ENCODE measurements around the gene EDN1.

The EDN1 gene

GRCh38 chr6:12288211-12288618 is 1.9 kb upstream of the EDN1 start:
- Histone ChIP-seq H3K4me3 (ENCODE audit: low read depth in 1 of 2, low read length in 2 of 2) (no peak overlapping the region), H3K27ac (ENCODE audit: low read length) (no peak overlapping the region), H3K4me1 (ENCODE audit: control insufficient read depth in 1 of 2, insufficient read depth in 2 of 2, low read length in 2 of 2) (peaks cover 0 to 6% of the 10 kb centered on the region in 2 donors), H3K9me3 (ENCODE audit: control insufficient read depth in 1 of 2, low read length in 2 of 2) (no peaks in the 10 kb centered on the region), H3K36me3 (ENCODE audit: control insufficient read depth in 1 of 2, insufficient read depth in 2 of 2, low read length in 2 of 2) (no peaks in the 10 kb centered on the region), H3K27me3 (ENCODE audit: low read depth, low read length) (no peaks in the 10 kb centered on the region)

DNA sequence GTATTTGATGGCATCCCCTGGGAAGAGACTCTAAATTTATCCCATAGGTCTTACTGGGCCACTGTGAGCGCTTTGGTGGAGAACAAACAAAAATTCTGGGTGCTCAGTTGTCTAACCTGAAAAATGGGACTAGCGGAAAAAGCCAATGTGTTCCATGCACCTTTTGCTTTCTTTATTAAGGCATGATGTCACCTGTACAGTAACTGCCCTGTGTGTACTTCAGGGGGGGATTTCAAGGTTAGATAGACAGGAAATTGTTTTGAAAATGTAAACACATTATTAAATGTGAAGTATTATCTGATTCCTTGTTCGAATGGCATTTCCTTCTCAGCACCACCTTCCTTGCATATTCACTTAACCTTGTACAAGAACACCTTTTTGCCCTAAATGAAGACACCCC is 1.2 kb upstream of the EDN1 start:
- Histone ChIP-seq H3K4me3 (ENCODE audit: low read depth in 1 of 2, low read length in 2 of 2) (no peak overlapping the region), H3K27ac (ENCODE audit: low read length) (no peak overlapping the region)

DNA sequence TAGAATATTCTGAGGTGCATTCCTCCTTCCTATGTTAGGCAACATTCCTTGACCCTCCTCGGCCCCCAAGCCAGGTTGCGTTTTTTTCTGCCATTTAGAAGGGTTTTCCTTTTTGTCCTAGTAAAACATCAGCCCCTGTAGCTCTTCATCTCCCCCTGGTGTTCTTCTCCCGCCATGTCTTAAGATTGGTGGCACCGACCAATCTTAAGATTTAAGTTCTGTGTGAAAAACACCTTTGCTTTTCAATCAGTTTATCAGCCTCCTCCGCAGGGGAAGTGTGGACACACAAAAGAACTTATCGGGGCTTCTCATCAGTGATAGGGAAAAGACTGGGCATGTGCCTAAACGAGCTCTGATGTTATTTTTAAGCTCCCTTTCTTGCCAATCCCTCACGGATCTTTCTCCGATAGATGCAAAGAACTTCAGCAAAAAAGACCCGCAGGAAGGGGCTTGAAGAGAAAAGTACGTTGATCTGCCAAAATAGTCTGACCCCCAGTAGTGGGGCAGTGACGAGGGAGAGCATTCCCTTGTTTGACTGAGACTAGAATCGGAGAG is 719 bp upstream of the EDN1 start:
- Histone ChIP-seq H3K4me1 (ENCODE audit: control insufficient read depth in 1 of 2, insufficient read depth in 2 of 2, low read length in 2 of 2) (peaks cover 0 to 6% of the 10 kb centered on the region in 2 donors), H3K27me3 (ENCODE audit: low read depth, low read length) (no peaks in the 10 kb centered on the region), H3K9me3 (ENCODE audit: control insufficient read depth in 1 of 2, low read length in 2 of 2) (no peaks in the 10 kb centered on the region), H3K27ac (ENCODE audit: low read length) (peak overlapping the region; percentile 85), H3K36me3 (ENCODE audit: control insufficient read depth in 1 of 2, insufficient read depth in 2 of 2, low read length in 2 of 2) (no peaks in the 10 kb centered on the region), H3K4me3 (ENCODE audit: low read depth in 1 of 2, low read length in 2 of 2) (peak overlapping the region; percentile 69 to 92)

More for the DNA sequence above, 1.2 kb upstream of the EDN1 start:
- Histone ChIP-seq H3K27me3 (ENCODE audit: low read depth, low read length) (no peaks in the 10 kb centered on the region), H3K36me3 (ENCODE audit: control insufficient read depth in 1 of 2, insufficient read depth in 2 of 2, low read length in 2 of 2) (no peaks in the 10 kb centered on the region), H3K4me1 (ENCODE audit: control insufficient read depth in 1 of 2, insufficient read depth in 2 of 2, low read length in 2 of 2) (peaks cover 0 to 6% of the 10 kb centered on the region in 2 donors), H3K9me3 (ENCODE audit: control insufficient read depth in 1 of 2, low read length in 2 of 2) (no peaks in the 10 kb centered on the region)

DNA sequence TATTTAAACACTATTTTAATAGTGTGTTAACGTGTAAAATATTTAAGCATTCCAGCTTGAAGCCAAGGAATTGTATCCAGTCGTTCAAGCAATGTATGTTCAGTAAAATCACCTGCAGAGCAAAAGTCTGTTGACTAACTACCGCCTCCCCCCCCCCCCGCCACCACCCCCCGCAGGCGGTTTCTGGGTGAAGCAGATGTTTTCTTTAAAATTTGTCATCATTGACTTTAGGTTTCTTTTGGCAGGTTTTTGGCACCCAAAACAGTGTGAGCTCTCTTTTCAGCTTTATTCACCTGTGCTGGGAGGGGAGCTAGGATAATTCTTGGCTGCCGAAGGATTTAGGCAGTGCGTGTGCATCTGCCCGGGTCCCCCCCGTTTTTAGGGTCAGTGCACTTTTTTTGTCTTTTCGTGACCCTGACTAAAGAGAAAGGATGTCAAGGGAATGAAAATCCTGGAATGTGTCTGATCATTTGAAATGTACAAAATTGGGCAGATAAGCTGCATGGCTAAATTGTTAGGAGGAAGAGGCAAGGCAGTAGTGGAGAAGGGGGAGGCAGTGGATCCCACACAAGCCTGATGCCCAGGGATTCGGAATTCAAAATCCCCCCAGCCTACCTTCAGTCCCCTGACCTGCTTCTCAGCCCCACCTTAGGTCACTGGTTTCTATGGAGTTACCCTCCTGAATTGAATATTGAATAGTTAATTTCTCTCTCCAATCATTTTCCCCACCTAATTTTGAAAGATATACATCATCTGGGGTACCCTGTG is 1.1 kb downstream of the EDN1 start:
- peaks cover 0 to 6% of the 10 kb centered on the region in 2 donors for H3K4me1 ChIP-seq (ENCODE audit: control insufficient read depth in 1 of 2, insufficient read depth in 2 of 2, low read length in 2 of 2)
- no peaks in the 10 kb centered on the region for H3K27me3 ChIP-seq (ENCODE audit: low read depth, low read length)
- peak overlapping the region; percentile 69 to 92 for H3K4me3 ChIP-seq (ENCODE audit: low read depth in 1 of 2, low read length in 2 of 2)
- no peaks in the 10 kb centered on the region for H3K36me3 ChIP-seq (ENCODE audit: control insufficient read depth in 1 of 2, insufficient read depth in 2 of 2, low read length in 2 of 2)
- no peaks in the 10 kb centered on the region for H3K9me3 ChIP-seq (ENCODE audit: control insufficient read depth in 1 of 2, low read length in 2 of 2)
- peak overlapping the region; percentile 55 for H3K27ac ChIP-seq (ENCODE audit: low read length)

DNA sequence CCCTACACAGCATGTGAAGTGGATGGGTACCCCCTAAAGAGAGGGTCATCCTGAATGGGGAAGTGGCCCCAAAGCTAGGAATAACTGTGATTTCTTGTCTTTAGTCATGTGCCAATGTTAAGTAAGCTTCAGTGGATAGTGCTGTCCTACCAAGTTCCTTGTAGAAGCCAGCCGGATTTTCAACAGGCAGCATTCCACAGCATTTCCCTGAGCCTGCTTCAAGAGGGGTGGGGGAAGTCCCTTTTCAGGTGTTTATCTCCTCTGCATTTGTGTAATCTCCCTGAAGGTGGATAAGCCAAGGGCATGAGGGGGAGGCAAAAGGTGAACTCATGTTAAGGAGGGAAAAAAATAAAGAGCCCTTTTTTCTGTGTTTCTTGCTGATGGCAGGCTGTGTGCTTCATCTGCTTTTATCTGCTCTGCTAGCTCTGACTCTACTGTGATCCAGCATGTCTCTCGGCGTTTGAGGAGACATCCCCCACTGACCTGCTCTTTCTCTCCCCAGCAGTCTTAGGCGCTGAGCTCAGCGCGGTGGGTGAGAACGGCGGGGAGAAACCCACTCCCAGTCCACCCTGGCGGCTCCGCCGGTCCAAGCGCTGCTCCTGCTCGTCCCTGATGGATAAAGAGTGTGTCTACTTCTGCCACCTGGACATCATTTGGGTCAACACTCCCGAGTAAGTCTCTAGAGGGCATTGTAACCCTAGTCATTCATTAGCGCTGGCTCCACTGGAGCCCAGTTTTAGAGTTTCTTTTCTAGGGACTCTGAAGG is 1.9 kb downstream of the EDN1 start:
- no peaks in the 10 kb centered on the region for H3K9me3 ChIP-seq (ENCODE audit: control insufficient read depth in 1 of 2, low read length in 2 of 2)
- no peaks in the 10 kb centered on the region for H3K27me3 ChIP-seq (ENCODE audit: low read depth, low read length)
- peaks cover 0 to 6% of the 10 kb centered on the region in 2 donors for H3K4me1 ChIP-seq (ENCODE audit: control insufficient read depth in 1 of 2, insufficient read depth in 2 of 2, low read length in 2 of 2)
- peak overlapping the region; percentile 55 for H3K27ac ChIP-seq (ENCODE audit: low read length)
- peak overlapping the region; percentile 60 to 69 for H3K4me3 ChIP-seq (ENCODE audit: low read depth in 1 of 2, low read length in 2 of 2)
- H3K36me3 ChIP-seq (ENCODE audit: control insufficient read depth in 1 of 2, insufficient read depth in 2 of 2, low read length in 2 of 2) = no peaks in the 10 kb centered on the region

DNA sequence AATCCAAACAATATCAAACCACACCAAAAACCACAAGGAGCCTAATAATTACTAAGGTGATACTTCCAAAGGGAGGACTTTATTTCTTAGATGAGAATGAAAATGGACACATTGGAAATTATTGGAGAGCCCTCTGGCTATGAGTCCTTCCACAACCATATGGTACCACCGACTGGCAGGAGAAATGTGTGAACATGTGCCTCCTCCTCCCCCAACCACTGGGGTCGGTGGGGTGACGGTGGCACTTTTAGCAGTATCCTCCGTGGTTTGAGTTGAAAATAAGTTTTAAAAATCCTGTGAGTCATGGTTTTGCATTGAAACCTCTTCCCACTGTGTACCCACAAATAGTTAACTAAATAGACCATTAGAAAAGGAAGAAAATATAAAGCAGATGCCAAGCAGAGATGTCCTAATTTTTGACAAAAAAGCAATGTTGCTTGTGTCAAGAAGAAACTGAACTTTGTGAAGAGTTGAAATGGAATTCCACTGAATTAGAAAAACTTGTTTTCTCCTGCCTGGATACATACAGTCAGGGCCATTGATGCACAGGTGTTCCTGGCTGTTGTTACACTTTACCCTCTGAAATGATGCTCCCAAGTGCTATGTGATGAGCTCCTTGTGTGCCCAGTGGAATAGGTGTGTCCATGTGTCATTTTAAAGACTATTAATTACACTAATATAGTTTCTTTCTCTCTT is 3.2 kb downstream of the EDN1 start:
- H3K4me1 ChIP-seq (ENCODE audit: control insufficient read depth in 1 of 2, insufficient read depth in 2 of 2, low read length in 2 of 2) = peaks cover 0 to 6% of the 10 kb centered on the region in 2 donors
- H3K27me3 ChIP-seq (ENCODE audit: low read depth, low read length) = no peaks in the 10 kb centered on the region
- no peak overlapping the region for H3K27ac ChIP-seq (ENCODE audit: low read length)
- H3K4me3 ChIP-seq (ENCODE audit: low read depth in 1 of 2, low read length in 2 of 2) = no peak overlapping the region
- H3K9me3 ChIP-seq (ENCODE audit: control insufficient read depth in 1 of 2, low read length in 2 of 2) = no peaks in the 10 kb centered on the region
- no peaks in the 10 kb centered on the region for H3K36me3 ChIP-seq (ENCODE audit: control insufficient read depth in 1 of 2, insufficient read depth in 2 of 2, low read length in 2 of 2)

GRCh38 chr6:12293931-12294807 is 4.0 kb downstream of the EDN1 start:
- H3K27ac ChIP-seq (ENCODE audit: low read length) = no peak overlapping the region
- no peaks in the 10 kb centered on the region for H3K9me3 ChIP-seq (ENCODE audit: control insufficient read depth in 1 of 2, low read length in 2 of 2)
- H3K4me1 ChIP-seq (ENCODE audit: control insufficient read depth in 1 of 2, insufficient read depth in 2 of 2, low read length in 2 of 2) = peaks cover 0 to 6% of the 10 kb centered on the region in 2 donors
- H3K36me3 ChIP-seq (ENCODE audit: control insufficient read depth in 1 of 2, insufficient read depth in 2 of 2, low read length in 2 of 2) = no peaks in the 10 kb centered on the region
- H3K27me3 ChIP-seq (ENCODE audit: low read depth, low read length) = no peaks in the 10 kb centered on the region
- H3K4me3 ChIP-seq (ENCODE audit: low read depth in 1 of 2, low read length in 2 of 2) = no peak overlapping the region

DNA sequence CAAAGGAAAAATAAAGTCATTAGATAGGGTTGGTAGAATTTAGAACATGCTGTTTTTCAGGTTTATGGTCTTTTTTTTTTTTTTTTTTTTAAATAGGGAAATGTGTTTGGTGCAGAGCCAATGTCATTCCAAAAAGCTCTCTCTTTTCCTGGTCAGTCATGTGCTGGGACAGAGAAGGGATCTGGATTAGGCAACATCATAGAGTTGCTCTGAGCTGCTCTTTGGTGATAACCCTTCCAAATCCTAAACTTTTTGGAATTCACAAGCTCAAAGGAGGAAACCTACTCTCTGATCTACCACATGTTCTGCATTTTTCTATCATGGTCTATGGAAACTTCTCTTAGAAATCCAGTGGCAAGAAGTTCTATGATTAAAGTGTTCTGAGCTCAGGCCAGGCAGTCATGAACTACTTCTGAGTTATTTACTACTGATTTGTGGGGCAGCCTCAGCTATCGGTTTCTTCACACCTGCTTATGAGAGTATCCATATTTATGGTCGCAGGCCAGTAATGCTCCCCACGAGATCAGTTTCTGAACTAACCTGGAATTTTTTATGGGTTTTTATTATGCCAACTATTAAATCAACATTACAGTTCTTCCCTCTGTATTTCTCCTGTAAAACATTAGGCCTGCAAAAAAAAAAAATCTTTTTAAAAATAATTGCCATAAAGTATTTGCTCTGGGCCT is 4.8 kb downstream of the EDN1 start:
- no peak overlapping the region for H3K27ac ChIP-seq (ENCODE audit: low read length)
- no peaks in the 10 kb centered on the region for H3K9me3 ChIP-seq (ENCODE audit: control insufficient read depth in 1 of 2, low read length in 2 of 2)
- H3K36me3 ChIP-seq (ENCODE audit: control insufficient read depth in 1 of 2, insufficient read depth in 2 of 2, low read length in 2 of 2) = no peaks in the 10 kb centered on the region
- no peak overlapping the region for H3K4me3 ChIP-seq (ENCODE audit: low read depth in 1 of 2, low read length in 2 of 2)
- H3K27me3 ChIP-seq (ENCODE audit: low read depth, low read length) = no peaks in the 10 kb centered on the region
- H3K4me1 ChIP-seq (ENCODE audit: control insufficient read depth in 1 of 2, insufficient read depth in 2 of 2, low read length in 2 of 2) = peaks cover 0 to 6% of the 10 kb centered on the region in 2 donors

GRCh38 chr6:12295558-12296254 is 5.5 kb downstream of the EDN1 start:
- H3K36me3 ChIP-seq (ENCODE audit: control insufficient read depth in 1 of 2, insufficient read depth in 2 of 2, low read length in 2 of 2) = no peaks in the 10 kb centered on the region
- H3K27ac ChIP-seq (ENCODE audit: low read length) = no peak overlapping the region
- H3K27me3 ChIP-seq (ENCODE audit: low read depth, low read length) = no peaks in the 10 kb centered on the region
- no peak overlapping the region for H3K4me3 ChIP-seq (ENCODE audit: low read depth in 1 of 2, low read length in 2 of 2)
- H3K4me1 ChIP-seq (ENCODE audit: control insufficient read depth in 1 of 2, insufficient read depth in 2 of 2, low read length in 2 of 2) = peaks cover 0 to 2% of the 10 kb centered on the region in 2 donors
- H3K9me3 ChIP-seq (ENCODE audit: control insufficient read depth in 1 of 2, low read length in 2 of 2) = no peaks in the 10 kb centered on the region

DNA sequence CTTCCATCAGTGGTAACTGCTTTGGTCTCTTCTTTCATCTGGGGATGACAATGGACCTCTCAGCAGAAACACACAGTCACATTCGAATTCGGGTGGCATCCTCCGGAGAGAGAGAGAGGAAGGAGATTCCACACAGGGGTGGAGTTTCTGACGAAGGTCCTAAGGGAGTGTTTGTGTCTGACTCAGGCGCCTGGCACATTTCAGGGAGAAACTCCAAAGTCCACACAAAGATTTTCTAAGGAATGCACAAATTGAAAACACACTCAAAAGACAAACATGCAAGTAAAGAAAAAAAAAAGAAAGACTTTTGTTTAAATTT is 6.1 kb downstream of the EDN1 start:
- Histone ChIP-seq H3K27ac (ENCODE audit: low read length) (no peak overlapping the region), H3K27me3 (ENCODE audit: low read depth, low read length) (no peaks in the 10 kb centered on the region), H3K4me3 (ENCODE audit: low read depth in 1 of 2, low read length in 2 of 2) (no peak overlapping the region), H3K9me3 (ENCODE audit: control insufficient read depth in 1 of 2, low read length in 2 of 2) (no peaks in the 10 kb centered on the region), H3K4me1 (ENCODE audit: control insufficient read depth in 1 of 2, insufficient read depth in 2 of 2, low read length in 2 of 2) (no peaks in the 10 kb centered on the region), H3K36me3 (ENCODE audit: control insufficient read depth in 1 of 2, insufficient read depth in 2 of 2, low read length in 2 of 2) (no peaks in the 10 kb centered on the region)
